Urinary bladder (tissue), 4 donors: Measurements from ENCODE around the gene RBMS3. TPM values are rescaled to one million over a fixed set of nuclear protein-coding genes. Genes with fewer than 3 reads are reported as not detected.

Source experiments
- DNase-seq: peaks from one replicate; pipeline ENCODE4 v3.0.0-alpha.2; 2015; ENCODE audit errors: extremely low spot score
- H3K27ac ChIP-seq: one replicate; pipeline ENCODE4 v1.5.1; 2013; ENCODE audit warnings: low read depth, mild to moderate bottlenecking, moderate library complexity
- H3K36me3 ChIP-seq: one replicate; pipeline ENCODE4 v1.6.1; 2013; ENCODE audit warnings: mild to moderate bottlenecking, moderate library complexity; ENCODE audit not compliant: insufficient read depth
- H3K4me1 ChIP-seq: one replicate; pipeline ENCODE4 v1.6.1; 2013; ENCODE audit warnings: mild to moderate bottlenecking, moderate library complexity; ENCODE audit not compliant: insufficient read depth
- H3K4me3 ChIP-seq: one replicate; pipeline ENCODE4 v1.5.1; 2013; ENCODE audit warnings: low read depth, low read length
- WGBS: extraction: QIAGEN DNeasy Blood & Tissue Kit; methylation state at CpG from one replicate; pipeline ENCODE4 v1.1.7; 2013; 5-methylcytosine and 5-hydroxymethylcytosine counted together
- polyA plus RNA-seq: library from polyadenylated mRNA; stranded (reverse); fragments of 200-250 nt; gene quantifications from one replicate; pipeline ENCODE4 v1.2.3, GENCODE V29; 2013
- total RNA-seq: library from RNA; depleted of rRNA; stranded (reverse); fragments of >200 nt; gene quantifications from one replicate; pipeline ENCODE4 v1.2.3, GENCODE V29; 2014
- donor health status: healthy with polysubstance abuse.
- donor health status: healthy.

Gene RBMS3
- total and polyA plus RNA-seq, 2 donors = 10.6 to 136 TPM

DNA sequence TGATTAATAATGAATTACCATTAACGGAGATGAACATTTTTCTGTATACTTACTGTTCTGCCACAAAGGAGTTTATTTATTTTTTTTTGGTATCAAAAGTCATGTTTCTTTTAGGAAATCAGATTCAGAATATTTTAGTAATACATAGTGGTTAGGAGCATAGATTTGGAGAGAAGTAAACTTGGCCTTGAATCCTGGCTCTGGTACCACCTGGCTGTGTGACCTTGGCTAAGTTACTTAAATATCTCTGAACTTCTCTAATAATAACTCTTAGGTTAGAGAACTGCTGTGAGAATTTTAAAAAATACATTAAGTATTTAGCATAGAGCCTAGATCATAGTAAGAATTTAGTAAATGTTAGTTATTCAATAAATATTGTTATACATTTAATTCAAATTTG lies 309.1 kb downstream of the RBMS3 start:
- H3K4me3 ChIP-seq = no peak overlapping the region
- DNase-seq = no peak
- H3K36me3 ChIP-seq = no peaks in the 10 kb centered on the region
- no peak overlapping the region for H3K27ac ChIP-seq
- H3K4me1 ChIP-seq = no peaks in the 10 kb centered on the region
- 94% methylated on average over 1 of the region's 1 CpG for WGBS

DNA sequence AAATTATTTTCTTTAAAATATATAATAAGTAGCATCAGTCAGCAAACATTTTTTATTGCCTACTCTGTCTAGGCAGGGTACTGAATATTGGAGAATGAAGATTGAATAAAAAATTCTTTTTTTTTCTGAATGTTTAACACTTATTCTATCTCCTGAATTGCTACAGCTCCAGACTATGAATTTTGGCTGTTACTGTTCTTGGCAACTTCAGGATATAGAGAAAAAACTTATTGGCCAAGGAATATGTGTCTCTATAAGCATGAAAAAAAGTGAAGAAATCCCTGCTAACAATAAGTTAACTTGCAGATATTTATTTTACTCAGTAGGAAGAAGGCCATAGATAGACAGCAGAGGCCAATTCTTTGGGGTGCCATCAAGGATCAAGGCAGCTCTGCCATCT lies 309.6 kb downstream of the RBMS3 start:
- Histone ChIP-seq H3K4me3 (no peak overlapping the region), H3K36me3 (no peaks in the 10 kb centered on the region), H3K4me1 (no peaks in the 10 kb centered on the region), H3K27ac (no peak overlapping the region)
- DNase-seq = no peak

DNA sequence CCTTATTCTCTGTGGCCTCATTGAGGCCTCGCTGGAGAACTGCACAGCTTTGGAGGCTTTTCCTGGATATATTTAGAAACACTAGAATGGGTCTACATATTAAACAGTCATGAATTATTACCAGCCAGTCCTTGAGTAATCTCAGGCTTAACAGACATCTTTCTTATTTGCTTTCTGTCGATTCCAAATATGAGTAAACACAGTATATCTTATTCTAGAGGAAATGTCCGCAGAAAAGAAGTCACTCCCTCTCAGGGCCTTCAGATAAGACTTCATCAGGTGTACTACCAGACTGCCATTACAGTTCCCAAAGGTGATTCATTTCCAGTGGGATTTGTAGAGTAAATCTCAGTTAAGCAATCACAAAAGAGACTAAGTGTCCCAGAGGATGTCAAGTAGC lies 310.7 kb downstream of the RBMS3 start:
- Histone ChIP-seq H3K36me3 (no peaks in the 10 kb centered on the region), H3K27ac (no peak overlapping the region), H3K4me1 (no peaks in the 10 kb centered on the region), H3K4me3 (no peak overlapping the region)
- WGBS = 68% methylated on average over 3 of the region's 3 CpGs
- DNase-seq = no peak

DNA sequence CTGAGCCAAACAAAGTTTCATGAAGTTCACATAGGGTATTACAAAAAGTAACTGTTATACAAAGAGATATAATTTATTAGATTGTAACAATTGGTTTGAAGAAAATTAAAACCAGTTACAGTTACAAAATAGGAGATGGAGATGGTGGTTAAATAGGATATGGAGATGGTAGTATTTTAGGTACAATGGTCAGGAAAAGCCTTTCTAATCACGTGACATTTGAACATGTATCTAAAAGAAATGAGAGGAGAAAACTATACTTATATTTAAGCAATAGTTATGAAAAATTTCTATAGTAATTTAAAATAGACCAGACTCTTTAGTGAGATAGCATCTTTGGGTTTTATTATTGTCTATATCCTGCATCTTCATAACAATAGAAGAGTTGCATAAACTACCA lies 312.9 kb downstream of the RBMS3 start:
- Histone ChIP-seq H3K27ac (no peak overlapping the region), H3K4me1 (no peaks in the 10 kb centered on the region), H3K36me3 (no peaks in the 10 kb centered on the region), H3K4me3 (no peak overlapping the region)
- WGBS = 95% methylated on average over 1 of the region's 1 CpG
- no peak for DNase-seq

DNA sequence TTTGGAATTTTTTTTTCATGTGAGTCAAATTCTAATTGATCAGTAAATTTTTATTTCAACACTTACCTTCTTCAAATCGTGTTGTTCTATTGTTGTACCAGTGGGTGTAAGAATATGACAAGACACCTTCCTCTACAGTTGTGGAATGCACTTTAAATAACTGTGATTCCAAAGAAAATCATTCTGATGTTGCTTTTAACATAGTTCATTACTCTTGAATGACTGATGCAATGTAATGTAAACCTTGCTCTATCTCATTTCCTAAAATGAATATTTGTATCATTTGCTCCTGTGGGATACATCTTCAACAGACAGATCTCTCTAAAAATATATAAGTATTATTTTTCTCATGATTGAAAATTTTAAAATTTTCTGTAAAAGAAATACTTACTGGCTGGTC lies 313.4 kb downstream of the RBMS3 start:
- H3K4me3 ChIP-seq = no peak overlapping the region
- WGBS = 86% methylated on average over 1 of the region's 1 CpG
- DNase-seq = no peak

DNA sequence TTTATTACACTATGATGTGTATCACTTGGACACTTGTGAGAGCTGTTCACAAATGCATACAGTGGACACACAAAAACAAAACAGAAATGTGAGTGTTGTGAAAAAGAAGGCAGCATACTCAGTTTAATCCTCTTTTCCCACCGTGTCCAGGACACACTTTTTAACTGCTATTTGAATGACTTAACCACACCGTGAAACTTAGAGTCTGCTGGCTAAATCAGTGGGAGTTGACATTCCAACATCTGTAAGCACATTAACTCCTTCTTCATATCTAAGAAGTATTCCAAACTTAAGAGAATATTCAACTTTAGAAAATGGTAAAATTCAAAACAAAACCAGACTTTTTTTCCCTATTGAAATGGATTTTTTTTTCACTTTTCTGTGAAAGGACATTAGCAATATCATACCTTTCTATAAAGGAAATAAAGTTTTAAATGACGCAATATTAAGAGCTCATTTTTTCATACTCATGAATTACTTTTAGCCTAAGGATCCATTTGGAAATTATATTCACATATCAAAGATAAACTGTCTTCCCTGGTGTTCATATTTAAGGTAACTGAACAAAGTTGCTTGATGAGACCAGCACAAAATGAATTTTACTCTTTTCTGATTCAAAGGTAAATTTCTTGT lies 316.6 kb downstream of the RBMS3 start:
- 53% methylated on average over 3 of the region's 3 CpGs for WGBS
- Histone ChIP-seq H3K27ac (no peak overlapping the region), H3K4me3 (no peak overlapping the region), H3K36me3 (no peaks in the 10 kb centered on the region), H3K4me1 (no peaks in the 10 kb centered on the region)
- DNase-seq = no peak

More for the DNA sequence above, 313.4 kb downstream of the RBMS3 start:
- Histone ChIP-seq H3K36me3 (no peaks in the 10 kb centered on the region), H3K27ac (no peak overlapping the region), H3K4me1 (no peaks in the 10 kb centered on the region)

DNA sequence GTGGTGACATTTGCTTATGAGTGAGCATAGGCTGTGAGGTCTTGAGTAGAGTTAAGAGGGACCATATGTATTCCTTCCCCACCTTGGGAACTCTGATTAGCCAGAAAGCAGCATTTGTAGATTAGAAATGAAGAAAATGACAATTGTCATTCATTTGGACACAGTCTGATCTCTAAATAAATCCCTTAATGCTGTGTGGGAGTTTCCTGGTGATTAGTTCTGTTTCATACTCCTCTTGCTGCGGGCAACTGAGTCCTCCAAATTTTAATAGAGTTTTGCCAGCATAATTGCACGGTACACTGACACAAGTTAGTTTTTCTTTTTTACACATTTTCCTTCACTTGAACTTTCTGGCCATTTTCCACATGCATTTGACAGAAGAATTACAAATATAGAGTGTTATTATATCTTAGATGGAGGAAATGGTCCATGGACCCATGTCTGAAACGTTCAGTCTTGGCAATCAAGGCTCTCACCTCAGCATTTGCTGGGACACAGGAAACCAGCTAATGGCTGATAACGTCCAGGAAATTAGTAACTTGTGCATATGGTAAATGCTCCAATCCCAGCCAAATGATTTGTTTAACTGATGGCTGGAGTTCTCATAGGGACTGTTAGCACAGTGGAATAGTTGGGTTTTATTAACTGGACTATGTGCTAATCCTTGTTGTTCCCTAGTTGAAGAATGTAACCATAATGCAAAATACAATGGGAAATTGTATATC lies 321.2 kb downstream of the RBMS3 start:
- 78% methylated on average over 4 of the region's 4 CpGs for WGBS
- no peak for DNase-seq

DNA sequence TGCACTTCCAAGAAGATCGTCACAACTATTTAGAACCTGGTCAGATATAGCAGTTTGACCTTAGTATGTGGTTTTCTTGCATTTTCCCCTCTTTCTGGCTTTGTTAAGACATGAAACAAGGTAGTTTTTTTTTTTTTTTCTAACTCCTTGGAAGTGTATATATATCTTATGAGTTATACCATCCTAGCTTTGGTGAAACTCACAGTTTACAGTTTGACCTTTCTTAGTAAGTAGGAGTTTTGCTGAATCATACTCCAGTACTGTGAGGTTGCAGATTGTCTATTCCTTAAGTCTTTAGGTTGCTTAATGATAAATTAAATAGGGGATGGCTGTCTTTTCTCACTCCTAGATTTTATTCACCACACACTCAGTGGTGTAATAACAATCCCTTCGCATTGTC lies 325.0 kb downstream of the RBMS3 start:
- H3K27ac ChIP-seq = no peak overlapping the region
- H3K36me3 ChIP-seq = no peaks in the 10 kb centered on the region
- no peak overlapping the region for H3K4me3 ChIP-seq
- DNase-seq = no peak
- no peaks in the 10 kb centered on the region for H3K4me1 ChIP-seq
- 95% methylated on average over 2 of the region's 2 CpGs for WGBS

More for the DNA sequence above, 321.2 kb downstream of the RBMS3 start:
- Histone ChIP-seq H3K36me3 (no peaks in the 10 kb centered on the region), H3K4me1 (no peaks in the 10 kb centered on the region), H3K4me3 (no peak overlapping the region), H3K27ac (no peak overlapping the region)

DNA sequence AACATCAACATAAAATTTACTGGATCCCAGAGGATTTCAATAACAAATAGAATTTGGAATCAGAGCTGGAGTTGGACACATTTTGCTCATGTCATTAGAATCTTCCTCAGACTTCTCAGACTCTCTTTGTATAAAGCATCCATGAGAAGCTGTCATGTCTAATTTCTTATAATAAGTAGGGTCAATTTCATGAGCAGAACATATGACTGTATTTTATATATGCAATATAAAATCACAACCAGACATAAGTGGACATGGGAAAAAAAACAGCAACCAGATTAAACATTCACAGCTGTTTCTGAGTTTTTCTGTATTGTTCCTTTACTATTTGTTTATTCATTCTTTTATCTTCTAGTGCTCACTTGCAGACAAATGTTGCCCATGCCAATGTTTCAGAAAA lies 325.5 kb downstream of the RBMS3 start:
- no peaks in the 10 kb centered on the region for H3K4me1 ChIP-seq
- no peak for DNase-seq
- no peaks in the 10 kb centered on the region for H3K36me3 ChIP-seq
- no peak overlapping the region for H3K27ac ChIP-seq
- no peak overlapping the region for H3K4me3 ChIP-seq

DNA sequence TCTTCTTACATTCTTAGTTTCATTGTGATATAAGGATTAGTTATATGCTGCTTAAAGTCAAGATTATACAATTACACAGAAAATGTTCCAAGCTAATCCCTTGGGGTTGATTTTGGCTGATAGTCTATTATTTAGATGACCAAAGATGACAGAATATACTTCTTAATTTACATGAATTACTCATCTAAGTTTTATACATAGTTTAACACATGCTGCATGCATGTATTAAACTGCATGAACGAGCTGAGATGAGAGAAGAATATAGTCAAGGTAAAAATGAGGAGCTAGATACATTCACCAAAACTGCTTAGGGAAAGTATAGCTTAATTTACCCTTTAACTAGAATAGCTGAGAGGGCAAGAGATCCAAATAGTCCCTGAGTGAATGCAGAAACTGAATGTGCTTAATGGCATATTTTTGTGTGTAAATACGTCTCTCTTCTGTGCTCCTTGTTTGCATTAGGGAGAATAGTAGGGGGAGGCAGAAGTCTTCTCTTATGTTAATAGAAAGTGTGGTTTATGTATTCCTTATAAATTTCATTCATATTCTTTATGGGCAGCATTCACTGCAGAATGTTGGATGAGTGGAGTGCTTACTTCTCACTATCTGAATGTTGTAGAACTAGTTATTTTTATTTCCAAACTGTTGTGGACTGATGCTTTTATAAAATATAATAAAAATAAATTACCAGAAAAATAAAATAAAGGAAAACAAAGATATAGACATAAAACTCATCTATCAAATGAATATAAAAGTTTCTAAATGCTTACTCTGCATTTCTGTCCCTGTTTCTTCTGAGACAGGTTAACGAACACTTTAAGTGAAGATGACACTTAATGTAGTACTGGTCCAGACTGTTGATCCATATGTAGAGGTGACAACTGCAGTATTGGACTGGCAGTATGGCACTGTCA lies 327.8 kb downstream of the RBMS3 start:
- Histone ChIP-seq H3K36me3 (no peaks in the 10 kb centered on the region), H3K27ac (no peak overlapping the region), H3K4me1 (no peaks in the 10 kb centered on the region), H3K4me3 (no peak overlapping the region)
- DNase-seq = no peak
- 93% methylated on average over 3 of the region's 3 CpGs for WGBS

DNA sequence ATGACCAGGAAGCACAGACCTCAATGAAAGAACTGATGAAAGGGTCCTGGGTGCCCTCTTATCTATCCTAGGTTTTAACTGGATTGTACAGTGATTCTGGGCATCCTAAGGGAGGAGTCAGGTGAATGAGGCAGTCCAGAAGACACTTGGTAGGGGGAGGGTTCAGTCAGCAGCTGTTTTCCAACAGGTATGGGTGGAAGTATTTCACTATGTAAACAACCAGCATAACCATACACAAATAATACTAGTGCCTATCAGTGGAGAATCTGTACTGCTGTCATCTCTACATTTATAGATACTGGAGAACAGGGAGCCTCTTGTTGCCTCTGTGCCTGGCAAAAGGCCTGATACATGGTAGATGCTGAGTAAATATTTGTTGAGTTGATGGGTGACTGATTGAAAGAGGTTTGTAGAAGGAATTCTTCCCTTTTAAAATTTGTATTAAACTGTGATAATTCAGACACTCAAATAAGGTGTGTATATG lies 328.5 kb downstream of the RBMS3 start:
- H3K4me1 ChIP-seq = no peaks in the 10 kb centered on the region
- H3K27ac ChIP-seq = no peak overlapping the region
- no peak for DNase-seq
- H3K4me3 ChIP-seq = no peak overlapping the region
- H3K36me3 ChIP-seq = no peaks in the 10 kb centered on the region

DNA sequence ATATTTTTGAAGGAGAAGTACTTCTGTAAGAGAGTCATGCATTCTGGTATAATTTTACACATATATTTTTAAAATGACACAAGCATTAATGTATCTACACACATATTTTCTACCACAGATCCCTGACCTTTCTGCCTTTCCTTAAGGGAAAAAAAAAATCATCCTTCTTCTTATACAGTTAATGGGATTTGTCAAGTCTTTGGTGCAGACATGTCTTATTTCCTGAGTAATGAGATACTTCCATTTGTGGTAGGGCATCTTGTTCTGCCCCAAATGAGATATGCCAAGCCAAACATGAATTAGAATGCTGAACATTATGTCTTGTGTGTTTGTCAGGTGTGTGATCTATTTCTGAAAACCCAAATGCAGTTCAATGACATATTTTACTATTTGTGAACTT lies 329.9 kb downstream of the RBMS3 start:
- Histone ChIP-seq H3K27ac (no peak overlapping the region), H3K4me1 (no peaks in the 10 kb centered on the region), H3K4me3 (no peak overlapping the region), H3K36me3 (no peaks in the 10 kb centered on the region)
- no peak for DNase-seq

DNA sequence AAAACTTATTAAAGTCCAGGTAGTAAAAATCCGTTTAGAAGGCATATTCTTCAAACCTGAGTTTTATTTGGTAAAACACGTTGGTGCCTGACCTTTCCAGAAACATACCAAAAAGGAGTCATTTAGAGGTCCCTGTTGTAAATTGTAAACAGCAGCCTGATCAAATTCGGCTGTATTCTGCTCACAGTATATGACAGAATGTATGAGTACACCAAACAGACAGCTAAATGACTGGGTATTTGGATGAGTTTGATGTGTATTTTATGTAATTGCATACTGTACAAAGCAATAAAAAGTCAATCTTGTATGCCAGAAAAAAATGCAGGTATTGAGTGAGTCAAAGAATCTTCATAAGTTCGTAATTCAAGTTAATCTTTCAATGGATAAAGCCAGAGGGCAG lies 330.4 kb downstream of the RBMS3 start:
- 80% methylated on average over 4 of the region's 4 CpGs for WGBS
- no peak for DNase-seq
- no peaks in the 10 kb centered on the region for H3K4me1 ChIP-seq
- H3K4me3 ChIP-seq = no peak overlapping the region
- H3K27ac ChIP-seq = no peak overlapping the region
- H3K36me3 ChIP-seq = no peaks in the 10 kb centered on the region

DNA sequence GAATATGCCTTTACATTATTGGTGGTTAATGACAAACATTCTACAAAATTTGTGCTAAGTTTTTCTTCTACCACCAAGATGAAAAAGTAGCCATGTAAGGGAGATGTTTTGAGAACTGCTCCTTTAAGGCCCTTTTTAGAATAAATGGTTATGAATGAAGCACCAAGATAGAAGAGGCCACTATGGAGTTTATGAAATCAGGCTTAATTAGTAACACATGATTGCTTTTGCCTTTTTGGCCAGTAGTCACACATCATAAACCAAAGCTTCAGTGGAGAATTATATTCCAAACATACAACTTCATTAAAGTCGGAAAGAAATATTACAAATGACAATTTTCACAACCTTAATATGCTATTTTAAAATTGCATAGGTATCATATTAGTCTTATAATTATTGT lies 331.7 kb downstream of the RBMS3 start:
- DNase-seq = no peak
- WGBS = 98% methylated on average over 1 of the region's 1 CpG
- Histone ChIP-seq H3K4me1 (no peaks in the 10 kb centered on the region), H3K27ac (no peak overlapping the region), H3K4me3 (no peak overlapping the region), H3K36me3 (no peaks in the 10 kb centered on the region)
